GM12874 (cell line): ENCODE measurements around the gene DCAF10.

Experiments
- CTCF ChIP-seq: IDR thresholded peaks from 2 replicates; pipeline ENCODE4 v1.5.1; 2011; ENCODE audit warnings: low read depth, mild to moderate bottlenecking, control low read depth, low read length, moderate library complexity; ENCODE audit not compliant: insufficient read depth

Gene DCAF10, protein sequence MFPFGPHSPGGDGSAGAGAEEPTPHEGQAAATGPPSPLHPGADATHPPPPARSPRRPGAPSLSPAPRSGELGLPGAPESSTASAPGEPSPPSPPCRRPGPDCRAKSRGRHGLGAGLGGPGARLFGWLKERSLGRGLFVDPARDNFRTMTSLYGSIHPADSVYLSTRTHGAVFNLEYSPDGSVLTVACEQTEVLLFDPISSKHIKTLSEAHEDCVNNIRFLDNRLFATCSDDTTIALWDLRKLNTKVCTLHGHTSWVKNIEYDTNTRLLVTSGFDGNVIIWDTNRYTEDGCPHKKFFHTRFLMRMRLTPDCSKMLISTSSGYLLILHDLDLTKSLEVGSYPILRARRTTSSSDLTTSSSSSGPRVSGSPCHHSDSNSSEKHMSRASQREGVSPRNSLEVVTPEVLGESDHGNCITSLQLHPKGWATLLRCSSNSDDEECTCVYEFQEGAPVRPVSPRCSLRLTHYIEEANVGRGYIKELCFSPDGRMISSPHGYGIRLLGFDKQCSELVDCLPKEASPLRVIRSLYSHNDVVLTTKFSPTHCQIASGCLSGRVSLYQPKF

DNA sequence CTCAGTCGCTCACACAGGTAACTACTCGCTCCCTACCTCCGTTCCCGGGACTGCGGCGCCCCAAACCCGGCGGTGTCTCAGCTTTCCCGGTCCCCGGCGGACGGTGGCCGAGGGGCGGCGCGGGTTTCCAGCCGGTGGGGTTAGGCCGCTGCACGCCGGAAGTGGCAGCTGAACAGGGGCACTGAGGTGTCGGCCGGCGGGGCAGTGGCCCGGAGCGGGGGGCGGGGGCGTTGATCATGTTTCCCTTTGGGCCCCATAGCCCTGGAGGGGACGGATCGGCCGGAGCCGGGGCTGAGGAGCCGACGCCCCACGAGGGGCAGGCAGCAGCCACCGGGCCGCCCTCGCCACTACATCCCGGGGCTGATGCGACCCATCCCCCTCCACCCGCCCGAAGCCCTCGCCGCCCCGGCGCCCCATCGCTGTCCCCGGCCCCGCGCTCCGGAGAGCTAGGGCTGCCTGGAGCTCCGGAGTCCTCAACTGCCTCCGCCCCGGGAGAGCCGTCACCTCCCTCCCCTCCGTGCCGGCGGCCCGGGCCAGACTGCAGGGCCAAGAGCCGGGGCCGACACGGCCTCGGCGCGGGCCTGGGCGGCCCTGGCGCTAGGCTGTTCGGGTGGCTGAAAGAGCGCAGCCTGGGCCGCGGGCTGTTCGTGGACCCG is at the start of gene DCAF10:
TSS of gene DCAF10 (plus strand) at position 167 of the 656 bp plus-strand sequence. CDS start at position 237, 70 bp downstream.
- TF ChIP-seq CTCF, result no peak

GRCh38 chr9:37751186-37751585 is 49.4 kb upstream of the DCAF10 start:
- TF ChIP-seq CTCF, result no peak

DNA sequence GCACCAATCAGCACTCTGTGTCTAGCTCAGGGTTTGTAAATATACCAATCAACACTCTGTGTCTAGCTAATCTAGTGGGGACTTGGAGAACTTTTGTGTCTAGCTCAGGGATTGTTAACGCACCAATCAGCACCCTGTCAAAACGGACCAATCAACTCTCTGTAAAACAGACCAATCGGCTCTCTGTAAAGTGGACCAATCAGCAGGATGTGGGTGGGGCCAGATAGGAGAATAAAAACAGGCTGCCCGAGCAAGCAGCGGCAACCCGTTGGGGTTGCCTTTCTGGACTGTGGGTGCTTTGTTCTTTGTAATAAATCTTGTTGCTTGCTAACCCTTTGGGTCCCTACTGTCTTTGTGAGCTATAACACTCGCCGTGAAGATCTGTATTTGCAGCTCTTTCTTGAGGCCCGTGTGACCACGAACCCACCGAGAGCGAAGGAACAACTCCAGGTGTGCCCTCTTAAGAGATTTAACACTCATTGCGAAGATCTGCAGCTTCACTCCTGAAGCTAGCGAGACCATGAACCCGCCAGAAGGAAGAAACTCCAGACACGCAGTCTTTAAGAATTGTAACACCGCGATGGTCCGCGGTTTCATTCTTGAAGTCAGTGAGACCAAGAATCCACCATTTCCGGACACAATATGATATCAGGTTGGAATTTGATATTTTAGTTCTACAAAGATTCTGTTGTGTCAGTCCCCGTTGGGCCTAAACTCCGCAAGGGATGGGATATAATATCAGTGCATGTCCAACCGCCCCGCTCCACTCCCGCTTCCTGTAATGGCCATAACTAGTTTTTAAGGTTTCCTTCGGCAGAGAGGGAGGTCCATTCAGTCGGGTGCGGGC is 47.7 kb upstream of the DCAF10 start:
- no peak for TF ChIP-seq CTCF

GRCh38 chr9:37753489-37754190 is 47.0 kb upstream of the DCAF10 start, which contains the start of gene TRMT10B:
Gene TRMT10B, plus strand, starts transcription at chr9:37753805. Its CDS starts 8,127 bp downstream, at chr9:37761932.
- TF ChIP-seq CTCF, result no peak

- TF ChIP-seq CTCF, result no peak
Observed at GRCh38 chr9:37758747-37759146, 41.9 kb upstream of the DCAF10 start.

GRCh38 chr9:37760416-37761161 is 40.0 kb upstream of the DCAF10 start:
- TF ChIP-seq CTCF, result no peak
